Loucy (cell line): ENCODE results near the gene RNF223.

Source experiments
- EZH2phosphoT487 ChIP-seq: fragments of 200-600 bp; IDR thresholded peaks from 2 replicates; pipeline ENCODE4 v1.6.1; 2018; ENCODE audit warnings: antibody characterized with exemption, mild to moderate bottlenecking, moderate library complexity, borderline replicate concordance
- TF ChIP-seq, protein P1 (sequence below): fragments of 200-600 bp; sonication (generic); conservative IDR thresholded peaks from 2 replicates; pipeline ENCODE4 v1.5.1; 2014; ENCODE audit warnings: mild to moderate bottlenecking, antibody characterized with exemption, low read length

DNA sequence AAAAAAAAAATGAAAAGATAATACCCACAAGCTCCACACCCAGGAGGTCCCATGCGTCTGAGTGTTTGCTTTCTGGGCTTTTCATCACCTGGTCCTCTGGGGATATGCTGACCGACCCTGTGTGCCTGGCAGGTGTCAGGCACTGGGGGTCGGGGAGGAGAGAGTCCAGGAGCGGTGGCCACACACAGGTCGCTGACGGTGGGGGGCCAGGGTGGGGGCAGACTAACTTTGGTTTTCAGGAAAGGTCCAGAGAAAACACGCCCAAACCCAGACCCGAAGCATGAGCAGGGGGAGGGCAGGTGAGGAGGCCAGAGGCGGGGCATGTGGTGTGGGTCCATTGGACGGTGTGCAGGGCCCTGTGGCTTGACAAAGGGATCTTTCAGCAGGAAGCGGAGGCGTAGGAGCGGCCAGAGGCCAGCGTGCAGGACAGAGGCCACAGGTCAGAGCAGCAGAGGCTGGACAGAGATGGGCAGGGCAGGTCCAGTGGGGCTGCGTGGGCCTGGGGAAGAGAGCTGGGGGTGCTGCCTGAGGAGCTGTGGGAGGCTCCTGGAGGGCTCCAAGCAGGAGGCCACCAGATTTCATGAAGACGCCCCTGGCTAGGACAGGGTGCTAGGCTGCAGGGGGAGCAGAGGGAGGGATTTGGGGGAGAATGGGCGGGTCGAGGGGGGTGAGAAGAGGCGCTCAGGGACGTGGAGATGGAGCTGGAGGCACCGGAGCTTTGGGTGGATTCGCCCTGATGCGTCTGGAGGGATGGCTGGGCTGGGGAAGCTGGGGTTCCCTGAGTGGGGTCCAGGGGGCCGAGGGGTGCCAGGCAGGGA is 15.8 kb downstream of the RNF223 start:
- TF ChIP-seq, protein P1, sequence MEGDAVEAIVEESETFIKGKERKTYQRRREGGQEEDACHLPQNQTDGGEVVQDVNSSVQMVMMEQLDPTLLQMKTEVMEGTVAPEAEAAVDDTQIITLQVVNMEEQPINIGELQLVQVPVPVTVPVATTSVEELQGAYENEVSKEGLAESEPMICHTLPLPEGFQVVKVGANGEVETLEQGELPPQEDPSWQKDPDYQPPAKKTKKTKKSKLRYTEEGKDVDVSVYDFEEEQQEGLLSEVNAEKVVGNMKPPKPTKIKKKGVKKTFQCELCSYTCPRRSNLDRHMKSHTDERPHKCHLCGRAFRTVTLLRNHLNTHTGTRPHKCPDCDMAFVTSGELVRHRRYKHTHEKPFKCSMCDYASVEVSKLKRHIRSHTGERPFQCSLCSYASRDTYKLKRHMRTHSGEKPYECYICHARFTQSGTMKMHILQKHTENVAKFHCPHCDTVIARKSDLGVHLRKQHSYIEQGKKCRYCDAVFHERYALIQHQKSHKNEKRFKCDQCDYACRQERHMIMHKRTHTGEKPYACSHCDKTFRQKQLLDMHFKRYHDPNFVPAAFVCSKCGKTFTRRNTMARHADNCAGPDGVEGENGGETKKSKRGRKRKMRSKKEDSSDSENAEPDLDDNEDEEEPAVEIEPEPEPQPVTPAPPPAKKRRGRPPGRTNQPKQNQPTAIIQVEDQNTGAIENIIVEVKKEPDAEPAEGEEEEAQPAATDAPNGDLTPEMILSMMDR, result no peak
- TF ChIP-seq EZH2phosphoT487, result no peak
